Esophagus squamous epithelium (tissue), 4 donors: ENCODE data around the gene OR2H1.
"Not testable (repeated sequence)": the region's sequence is repeated elsewhere in the genome, so short reads cannot be mapped to it uniquely, and the experiment has no call there.

ENCODE experiments used
- POLR2A ChIP-seq, 4 donors: fragments of 450-650 bp; IDR thresholded peaks; one replicate each; pipeline ENCODE4 v1.6.1; 2017; ENCODE audit warnings: antibody characterized with exemption in 4 of 4, mild to moderate bottlenecking in 4 of 4, moderate library complexity in 3 of 4
- TF ChIP-seq, protein P1 (sequence below), 6 experiments: fragments of 450-650 bp in 4 of 6; fragments of 200-600 bp in 2 of 6; sonication (generic) in 2 of 6; IDR thresholded peaks; one replicate each; pipeline ENCODE4 v1.5.1; 2016 to 2019; ENCODE audit warnings: antibody characterized with exemption in 6 of 6, mild to moderate bottlenecking in 4 of 6, moderate library complexity in 4 of 6

DNA sequence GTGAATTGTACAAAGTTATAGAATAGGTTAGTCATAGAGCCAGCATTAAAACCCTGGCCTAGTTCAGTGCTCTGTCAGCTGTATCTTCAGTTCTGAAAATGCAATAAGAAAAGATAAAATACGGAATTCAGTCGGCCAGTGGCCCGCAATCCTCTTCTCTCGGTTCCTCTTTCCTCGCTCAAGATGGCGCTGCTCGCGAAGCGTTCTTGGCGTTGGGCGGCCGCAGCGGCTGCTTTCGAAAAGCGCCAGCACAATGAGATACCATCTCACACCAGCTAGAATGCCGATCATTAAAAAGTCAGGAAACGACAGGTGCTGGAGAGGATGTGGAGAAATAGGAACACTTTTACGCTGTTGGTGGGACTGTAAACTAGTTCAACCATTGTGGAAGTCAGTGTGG, 20.2 kb upstream of the OR2H1 start:
- TF ChIP-seq, protein P1, sequence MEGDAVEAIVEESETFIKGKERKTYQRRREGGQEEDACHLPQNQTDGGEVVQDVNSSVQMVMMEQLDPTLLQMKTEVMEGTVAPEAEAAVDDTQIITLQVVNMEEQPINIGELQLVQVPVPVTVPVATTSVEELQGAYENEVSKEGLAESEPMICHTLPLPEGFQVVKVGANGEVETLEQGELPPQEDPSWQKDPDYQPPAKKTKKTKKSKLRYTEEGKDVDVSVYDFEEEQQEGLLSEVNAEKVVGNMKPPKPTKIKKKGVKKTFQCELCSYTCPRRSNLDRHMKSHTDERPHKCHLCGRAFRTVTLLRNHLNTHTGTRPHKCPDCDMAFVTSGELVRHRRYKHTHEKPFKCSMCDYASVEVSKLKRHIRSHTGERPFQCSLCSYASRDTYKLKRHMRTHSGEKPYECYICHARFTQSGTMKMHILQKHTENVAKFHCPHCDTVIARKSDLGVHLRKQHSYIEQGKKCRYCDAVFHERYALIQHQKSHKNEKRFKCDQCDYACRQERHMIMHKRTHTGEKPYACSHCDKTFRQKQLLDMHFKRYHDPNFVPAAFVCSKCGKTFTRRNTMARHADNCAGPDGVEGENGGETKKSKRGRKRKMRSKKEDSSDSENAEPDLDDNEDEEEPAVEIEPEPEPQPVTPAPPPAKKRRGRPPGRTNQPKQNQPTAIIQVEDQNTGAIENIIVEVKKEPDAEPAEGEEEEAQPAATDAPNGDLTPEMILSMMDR (IDR thresholded peaks at IDR 0.05) = not testable (repeated sequence)
- not testable (repeated sequence) for TF ChIP-seq POLR2A (IDR thresholded peaks at IDR 0.05)
